ENCODE data around the gene ABCC8.

- TF ChIP-seq CTCF (conservative IDR thresholded peaks at IDR 0.05; ENCODE audit: low read depth in 2 of 2) (no peak), JUNB (IDR thresholded peaks at IDR 0.05; ENCODE audit: unreplicated experiment) (no peak), POLR2AphosphoS5 (IDR thresholded peaks at IDR 0.05; ENCODE audit: low read depth) (no peak), EZH2phosphoT487 (IDR thresholded peaks at IDR 0.05; ENCODE audit: unreplicated experiment) (no peak), ETS1 (IDR thresholded peaks at IDR 0.05) (no peak), REST (IDR thresholded peaks at IDR 0.05; ENCODE audit: unreplicated experiment) (no peak), STAT1 (IDR thresholded peaks at IDR 0.05; ENCODE audit: unreplicated experiment) (no peak), EZH2 (IDR thresholded peaks at IDR 0.05; ENCODE audit: low read depth, unreplicated experiment) (no peak), ZNF462 (CRISPR knock-in tag; IDR thresholded peaks at IDR 0.05) (no peak), CREB1 (CRISPR knock-in tag; IDR thresholded peaks at IDR 0.05; ENCODE audit: low read depth) (no peak), ZNF114 (CRISPR knock-in tag; IDR thresholded peaks at IDR 0.05) (no peak), ZNF331 (CRISPR knock-in tag; IDR thresholded peaks at IDR 0.05; ENCODE audit: low read depth) (no peak), NANOG (IDR thresholded peaks at IDR 0.05; ENCODE audit: borderline replicate concordance) (no peak)
These were observed 32.1 kb upstream of the ABCC8 start for GRCh38 chr11:17508791-17509190.
